Endometrium (tissue), 2 donors: ENCODE results near the gene RPS10.
"Not testable (repeated sequence)": the region's sequence is repeated elsewhere in the genome, so short reads cannot be mapped to it uniquely, and the experiment has no call there.

Experiments used
- FAIRE-seq: peaks from 2 replicates; lab custom pipeline; 2012; peaks lifted over from hg19 to GRCh38; lab: Jason Lieb, UNC
- donor health status: control.
- donor health status: control.

RPS10 gene

GRCh38 chr6:34392497-34393190 lies 33.2 kb downstream of the RPS10 start, which contains the start of gene NUDT3:
TSS of gene NUDT3 (minus strand) at chr6:34392669. CDS start at chr6:34392362, 307 bp downstream.
- FAIRE-seq: peak; percentile 12

GRCh38 chr6:34391786-34392496 lies 33.9 kb downstream of the RPS10 start:
- no peak for FAIRE-seq

GRCh38 chr6:34391473-34391785 lies 34.4 kb downstream of the RPS10 start:
- FAIRE-seq: no peak

GRCh38 chr6:34390531-34391472 lies 35.1 kb downstream of the RPS10 start:
- no peak for FAIRE-seq

- FAIRE-seq: no peak
Measured at GRCh38 chr6:34389034-34389433, 36.8 kb downstream of the RPS10 start.

GRCh38 chr6:34388421-34388820 lies 37.4 kb downstream of the RPS10 start:
- FAIRE-seq: no peak

- FAIRE-seq: no peak
Measured at GRCh38 chr6:34386316-34387137, 39.3 kb downstream of the RPS10 start.

- no peak for FAIRE-seq
Measured at GRCh38 chr6:34385793-34386195, 40.1 kb downstream of the RPS10 start.

GRCh38 chr6:34384321-34385153 lies 41.3 kb downstream of the RPS10 start:
- FAIRE-seq: no peak

GRCh38 chr6:34383656-34384320 lies 42.1 kb downstream of the RPS10 start:
- no peak for FAIRE-seq

- peak; percentile 97 for FAIRE-seq
Measured at GRCh38 chr6:34383161-34383631, 42.7 kb downstream of the RPS10 start.

- no peak for FAIRE-seq
Measured at GRCh38 chr6:34381081-34381480, 44.8 kb downstream of the RPS10 start.

- no peak for FAIRE-seq
Measured at GRCh38 chr6:34378470-34378869, 47.4 kb downstream of the RPS10 start.

- FAIRE-seq: no peak
Measured at GRCh38 chr6:34377984-34378383, 47.9 kb downstream of the RPS10 start.

- not testable (repeated sequence) for FAIRE-seq
Measured at GRCh38 chr6:34377571-34377970, 48.3 kb downstream of the RPS10 start.

- FAIRE-seq: no peak
Measured at GRCh38 chr6:34375833-34376232, 50.0 kb downstream of the RPS10 start.

- FAIRE-seq: no peak
Measured at GRCh38 chr6:34374508-34374907, 51.4 kb downstream of the RPS10 start.

GRCh38 chr6:34374069-34374468 lies 51.8 kb downstream of the RPS10 start:
- FAIRE-seq: no peak

GRCh38 chr6:34373511-34373910 lies 52.4 kb downstream of the RPS10 start:
- FAIRE-seq: no peak

- FAIRE-seq: not testable (repeated sequence)
Measured at GRCh38 chr6:34371865-34372264, 54.0 kb downstream of the RPS10 start.
